Motor neuron (in vitro differentiated cells): ENCODE results near the gene ABCF2. TPM values are rescaled to one million over a fixed set of nuclear protein-coding genes. Genes with fewer than 3 reads are reported as not detected.
A peak's percentile ranks its signal among the peaks of the same experiment; 100 is the strongest.

Experiments used
- ATAC-seq, 8 experiments: fragments of 200-7000 bp; cut with Tn5 transposase; replicated peaks in 6 of 8; 2 replicates each; pipeline ENCODE4 v1.8.0; 2021; ENCODE audit warnings: mild to moderate bottlenecking in 8 of 8, moderate library complexity in 8 of 8
- H3K27ac ChIP-seq, 2 donors: fragments of 250-450 bp; sonication (Bioruptor Pico); 2 replicates each; pipeline ENCODE4 v1.9.0; 2021; ENCODE audit warnings: antibody characterized with exemption in 2 of 2, mild to moderate bottlenecking in 2 of 2, moderate library complexity in 1 of 2
- H3K4me1 ChIP-seq, 2 donors: fragments of 250-450 bp; sonication (Bioruptor Pico); replicated peaks in 1 of 2; 2 replicates each; pipeline ENCODE4 v1.6.1; 2021; ENCODE audit warnings: antibody characterized with exemption in 2 of 2, mild to moderate bottlenecking in 2 of 2, moderate library complexity in 1 of 2
- H3K4me3 ChIP-seq, 5 donors: fragments of 250-450 bp; sonication (Bioruptor Pico); 2 replicates each; pipeline ENCODE4 v1.9.0; 2021; ENCODE audit warnings: antibody characterized with exemption in 5 of 5, mild to moderate bottlenecking in 5 of 5, moderate library complexity in 4 of 5
- WGBS, 10 experiments: fragments of 450-650 bp; shearing (Covaris generic); methylation state at CpG; one replicate each; pipeline ENCODE4 v1.0.0; 2022; 5-methylcytosine and 5-hydroxymethylcytosine counted together
- in situ Hi-C, 9 experiments: fragments of 400-800 bp; cut with MboI; loops; one replicate each; pipeline ENCODE4 v1.15.0; 2021; ENCODE audit warnings: low sequenced_read_pairs in 9 of 9, low pct_unique_long_range_greater_than_20kb in 2 of 9; ENCODE audit not compliant: unreplicated experiment in 9 of 9
- total RNA-seq, 8 experiments: library from RNA; unstranded; fragments of 300-600 nt; gene quantifications; 2 replicates each; pipeline versions ENCODE4 v1.2.3 to v1.2.4, GENCODE V29; 2022

ABCF2 gene
- total RNA-seq, 8 experiments from 2014 or later = 22.1 to 77.3 (median 43.9) TPM

DNA sequence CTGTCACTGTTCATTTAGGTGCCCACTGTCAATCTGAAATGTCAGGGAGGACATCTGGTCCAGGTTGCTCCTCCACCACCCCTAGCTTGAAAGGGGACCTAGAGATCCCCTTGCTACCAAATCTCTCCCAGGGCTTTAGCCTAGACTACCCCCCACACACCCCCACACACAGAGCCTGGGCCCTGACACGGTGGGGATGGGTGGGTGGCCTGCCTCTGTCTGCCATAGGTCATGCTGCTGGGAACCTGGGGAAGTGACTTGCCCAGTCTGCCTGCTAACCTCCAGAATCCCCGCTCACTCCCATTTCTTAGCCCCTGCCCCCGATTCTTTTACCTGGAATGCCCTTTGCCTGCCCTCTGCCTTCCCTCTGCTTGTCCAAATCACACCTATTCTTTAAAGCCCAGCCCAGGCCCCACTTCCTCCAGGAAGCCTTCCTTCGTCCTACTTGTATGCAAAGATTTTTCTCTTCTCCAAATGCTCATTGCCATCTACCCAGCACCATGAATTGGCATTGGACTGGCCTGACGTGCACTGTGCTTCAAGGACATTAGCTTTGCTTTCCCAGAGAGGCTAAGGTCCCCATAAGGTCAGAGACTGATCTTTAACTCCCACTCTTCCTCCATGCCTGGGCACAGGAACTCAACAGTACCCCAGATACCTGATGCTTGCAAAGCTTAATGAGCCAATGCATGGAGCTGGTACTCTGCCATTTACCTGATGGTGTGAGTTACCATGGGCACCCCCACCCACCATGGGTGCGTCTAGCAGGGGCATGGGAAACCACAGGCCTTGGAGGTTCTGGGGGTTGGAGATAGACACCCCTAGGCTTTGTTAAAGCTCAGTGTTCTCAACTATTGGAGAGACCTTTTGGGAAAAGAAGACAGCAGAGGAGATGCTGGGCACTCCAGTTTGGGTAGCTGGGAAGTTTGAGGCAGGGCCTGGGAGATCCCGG lies 23.5 kb upstream of the ABCF2 start:
- Histone ChIP-seq H3K27ac (peak overlapping the region; percentile 90), H3K4me3 (peak overlapping the region in 3 of 5 donors; percentile 43 to 64 (median 62)), H3K4me1 (peaks cover 64 to 66% of the 10 kb centered on the region in 2 donors)
- WGBS, 10 experiments = 53 to 100% (median 84%) methylated on average over 1 to 3 of the region's 7 CpGs; no CpG with 5 or more reads in 1 of the 10 experiments
- in situ Hi-C loops = no loop called here
- no peak for ATAC-seq

DNA sequence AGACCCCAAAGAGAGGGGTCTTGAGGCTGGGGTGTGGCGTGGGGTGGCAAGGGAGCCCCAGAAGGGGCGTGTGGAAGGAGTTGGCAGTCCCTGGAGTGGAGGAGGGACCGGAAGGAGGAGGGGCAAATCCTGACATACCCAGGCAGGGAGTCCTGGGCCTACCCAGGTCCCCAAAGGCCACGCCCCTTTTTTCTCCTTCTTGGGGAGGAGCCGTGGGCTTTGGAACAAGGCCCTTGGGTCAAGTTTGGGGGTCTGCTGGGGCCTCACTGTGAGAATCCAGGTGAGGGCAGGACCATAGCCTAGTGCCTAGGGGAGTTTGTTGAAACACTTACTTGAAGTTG lies 22.7 kb upstream of the ABCF2 start:
- no peak for ATAC-seq
- in situ Hi-C loops = no loop called here
- Histone ChIP-seq H3K4me3 (peak overlapping the region in 2 of 5 donors; percentile 51 to 62), H3K4me1 (peaks cover 71 to 73% of the 10 kb centered on the region in 2 donors), H3K27ac (no peak overlapping the region)
- WGBS, 10 experiments = 0% methylated on average over 2 of the region's 5 CpGs; no CpG with 5 or more reads in 9 of the 10 experiments

GRCh38 chr7:151249034-151249731 lies 22.2 kb upstream of the ABCF2 start:
- H3K4me3 ChIP-seq = peak overlapping the region; percentile 35 to 62 (median 46)
- peak overlapping the region; percentile 15 to 88 for H3K27ac ChIP-seq
- in situ Hi-C loops = no loop called here
- ATAC-seq = peak; percentile 1 to 58 (median 6)
- peaks cover 76% of the 10 kb centered on the region in 2 donors for H3K4me1 ChIP-seq
- 0 to 90% (median 4%) methylated on average over 1 to 21 of the region's 45 CpGs; no CpG with 5 or more reads in 4 of the 10 experiments for WGBS, 10 experiments

GRCh38 chr7:151248346-151249033 lies 21.5 kb upstream of the ABCF2 start, which contains the start of gene SMARCD3:
Gene SMARCD3 (minus strand): TSS chr7:151248694. CDS start chr7:151248562, 132 bp downstream.
- H3K27ac ChIP-seq = peak within 1 kb of the TSS; percentile 18 to 88
- in situ Hi-C loops = no loop called here
- 0% methylated on average over 3 of the region's 71 CpGs; no CpG with 5 or more reads in 9 of the 10 experiments for WGBS, 10 experiments
- peaks cover 81 to 83% of the 10 kb centered on the region in 2 donors for H3K4me1 ChIP-seq
- peak within 1 kb of the TSS; percentile 35 to 62 (median 46) for H3K4me3 ChIP-seq
- ATAC-seq = peak; percentile 13 to 39 (median 30)

GRCh38 chr7:151247611-151248345 lies 20.8 kb upstream of the ABCF2 start:
- H3K4me3 ChIP-seq = peak overlapping the region; percentile 35 to 62 (median 46)
- in situ Hi-C loops = no loop called here
- ATAC-seq = peak in 4 of 8 experiments; percentile 1 to 28 (median 20)
- H3K4me1 ChIP-seq = peaks cover 81 to 83% of the 10 kb centered on the region in 2 donors
- no CpG with 5 or more reads among the region's 29 CpGs for WGBS, 10 experiments
- peak overlapping the region; percentile 18 to 88 for H3K27ac ChIP-seq

DNA sequence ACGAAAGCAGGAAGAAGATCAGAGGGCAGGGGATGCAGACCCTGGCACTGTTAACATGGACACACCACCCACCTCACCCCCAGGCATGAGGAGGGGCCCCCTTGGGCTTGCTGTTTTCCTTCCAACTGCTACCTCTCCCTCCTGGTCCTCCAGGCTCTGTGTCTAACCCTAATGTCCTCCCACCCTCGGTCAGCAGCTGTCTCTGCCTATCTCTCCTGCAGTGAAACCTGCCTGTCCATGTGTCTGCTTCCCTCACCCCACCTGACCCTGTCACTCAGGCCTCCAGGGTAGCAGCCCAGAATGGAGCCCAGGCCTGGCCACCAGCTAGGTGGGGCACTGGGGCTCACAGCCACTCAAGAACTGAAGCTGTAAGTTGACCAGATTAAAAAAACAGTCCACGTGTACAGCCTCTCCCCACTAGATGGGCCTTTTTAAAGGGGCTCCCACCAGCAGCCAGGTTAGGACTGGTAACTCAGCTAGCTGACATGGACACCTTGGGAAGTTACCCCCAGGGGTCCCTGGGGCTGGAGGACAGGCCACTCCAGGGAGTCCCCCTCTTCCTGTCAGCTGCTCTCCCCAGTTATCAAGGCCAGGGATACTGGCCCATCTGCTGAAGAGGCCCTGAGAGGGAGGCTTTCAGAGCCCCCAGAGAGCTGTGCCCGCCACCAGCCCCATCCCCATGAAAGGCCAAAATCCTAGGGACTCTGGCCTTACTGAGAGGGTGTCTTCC lies 20.0 kb upstream of the ABCF2 start:
- in situ Hi-C loops = no loop called here
- peak overlapping the region in 4 of 5 donors; percentile 38 to 62 (median 48) for H3K4me3 ChIP-seq
- ATAC-seq = no peak
- 17% methylated on average over 1 of the region's 4 CpGs; no CpG with 5 or more reads in 9 of the 10 experiments for WGBS, 10 experiments
- peak overlapping the region in 1 of 2 donors; percentile 88 for H3K27ac ChIP-seq
- H3K4me1 ChIP-seq = peaks cover 82 to 84% of the 10 kb centered on the region in 2 donors

DNA sequence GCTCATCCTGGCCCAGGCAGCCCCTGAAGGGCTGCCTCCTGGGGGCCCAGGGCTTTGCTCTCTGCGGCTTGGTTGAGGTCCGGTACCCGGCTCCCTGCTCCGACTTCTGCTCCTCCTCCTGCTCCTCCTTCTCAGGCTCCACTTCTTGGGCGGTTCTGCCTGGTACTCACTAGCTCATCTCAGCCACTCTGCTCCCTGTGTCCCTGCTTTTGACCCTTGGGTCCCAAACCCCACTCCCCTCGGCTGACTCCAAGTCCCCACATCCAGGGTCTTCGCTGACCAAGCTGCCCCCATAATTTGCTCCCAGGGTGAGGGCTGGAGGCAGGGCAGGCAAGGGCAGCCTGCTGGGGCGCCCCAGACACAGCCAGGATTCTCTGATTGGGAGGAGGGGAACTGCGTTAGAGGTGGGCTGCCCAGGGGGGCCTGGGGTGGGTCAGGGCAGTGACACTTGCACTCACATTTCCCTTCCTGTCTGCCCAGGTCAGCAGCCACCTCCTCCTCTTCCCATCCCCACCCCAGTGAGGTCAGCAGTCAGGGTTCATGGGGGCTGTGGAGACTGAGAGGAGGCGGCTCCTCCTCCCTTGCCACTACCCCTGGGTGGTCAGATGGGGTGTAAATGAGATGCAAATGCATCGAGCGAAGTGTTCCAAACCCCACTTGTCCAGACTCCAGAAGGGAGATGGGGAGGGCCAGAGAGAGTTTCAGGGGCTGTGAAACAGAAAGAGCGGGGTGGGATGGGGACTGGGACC lies 19.3 kb upstream of the ABCF2 start:
- H3K4me1 ChIP-seq = peaks cover 80 to 82% of the 10 kb centered on the region in 2 donors
- 0 to 80% (median 34%) methylated on average over 1 to 5 of the region's 13 CpGs; no CpG with 5 or more reads in 5 of the 10 experiments for WGBS, 10 experiments
- in situ Hi-C loops = no loop called here
- H3K4me3 ChIP-seq = no peak overlapping the region
- H3K27ac ChIP-seq = no peak overlapping the region
- no peak for ATAC-seq

DNA sequence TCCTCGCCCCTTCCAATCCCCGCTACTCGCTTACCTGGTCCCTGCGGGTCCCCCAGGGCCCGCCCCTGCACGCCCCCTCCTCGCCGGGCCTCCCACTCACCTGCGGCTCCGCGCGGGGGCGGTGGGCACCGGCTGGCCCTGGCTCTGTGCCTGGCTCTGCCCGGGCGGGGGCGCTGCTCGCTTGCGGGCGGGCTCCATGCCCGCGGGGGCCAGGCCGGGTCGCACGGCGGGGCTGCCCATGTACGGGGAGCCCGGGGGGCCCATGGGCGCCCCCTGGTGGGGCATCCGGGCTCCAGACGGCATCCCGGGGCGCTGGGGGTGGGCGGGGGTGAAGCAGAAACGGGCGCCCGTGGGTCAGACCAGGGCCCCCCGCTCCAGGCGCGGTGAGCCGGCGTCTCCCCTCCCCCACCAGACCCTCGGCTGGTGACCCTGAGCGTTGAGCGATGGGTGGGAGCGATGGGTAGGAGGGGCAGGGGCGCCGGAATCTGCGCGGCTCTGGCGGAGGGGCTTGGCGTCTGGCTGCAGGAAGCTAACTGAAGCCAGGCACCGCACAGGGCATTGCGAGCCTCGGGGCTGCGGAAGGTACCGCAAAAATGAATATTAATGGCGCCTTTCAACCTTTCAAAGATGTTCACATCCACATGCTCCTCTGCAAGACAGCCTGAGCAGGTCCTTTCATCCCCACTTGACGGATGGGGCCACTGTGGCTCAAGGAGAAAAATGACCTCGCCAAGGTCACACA lies 18.5 kb upstream of the ABCF2 start:
- Histone ChIP-seq H3K4me1 (peaks cover 73 to 75% of the 10 kb centered on the region in 2 donors), H3K27ac (no peak overlapping the region), H3K4me3 (peak overlapping the region in 4 of 5 donors; percentile 11 to 24 (median 18))
- 0 to 23% methylated on average over 5 to 12 of the region's 60 CpGs; no CpG with 5 or more reads in 8 of the 10 experiments for WGBS, 10 experiments
- in situ Hi-C loops = no loop called here
- peak in 6 of 8 experiments; percentile 2 to 57 (median 15) for ATAC-seq

GRCh38 chr7:151244841-151245346 lies 17.9 kb upstream of the ABCF2 start:
- no peak for ATAC-seq
- Histone ChIP-seq H3K27ac (no peak overlapping the region), H3K4me1 (peaks cover 70 to 71% of the 10 kb centered on the region in 2 donors), H3K4me3 (peak overlapping the region in 4 of 5 donors; percentile 11 to 24 (median 18))
- in situ Hi-C loops = no loop called here
- WGBS, 10 experiments = 50% methylated on average over 2 of the region's 15 CpGs; no CpG with 5 or more reads in 9 of the 10 experiments

DNA sequence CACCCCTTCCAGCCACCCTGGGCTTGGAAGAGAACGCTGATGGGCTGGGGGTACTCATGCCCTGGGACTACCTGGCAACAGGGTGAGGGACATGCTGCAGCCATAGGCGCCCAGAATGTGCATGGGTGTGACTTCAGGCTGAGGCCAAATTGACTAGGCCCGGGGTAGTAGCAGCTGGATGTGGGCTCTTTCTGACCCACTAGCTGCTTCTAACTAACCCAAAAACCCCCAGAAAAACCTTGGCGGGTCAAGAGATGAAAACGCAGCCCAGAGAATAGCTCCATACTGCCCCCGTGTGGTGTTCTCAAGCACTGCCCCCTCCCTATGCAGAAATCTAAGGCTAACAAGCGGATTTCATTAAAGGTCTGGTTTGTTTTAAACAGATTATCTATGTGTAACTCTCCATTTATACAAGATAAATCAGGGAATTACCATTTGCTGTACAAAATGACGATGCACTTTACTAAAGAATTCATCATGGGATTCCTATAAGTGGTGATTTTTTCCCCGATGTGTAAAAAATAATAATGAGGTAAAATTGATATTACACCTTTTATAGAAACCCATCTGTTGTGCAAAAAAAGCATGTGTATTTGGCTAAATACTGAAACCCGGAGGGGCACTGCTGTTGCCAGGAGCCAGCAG lies 17.3 kb upstream of the ABCF2 start:
- in situ Hi-C loops = no loop called here
- H3K4me3 ChIP-seq = no peak overlapping the region
- H3K27ac ChIP-seq = peak overlapping the region; percentile 8 to 69
- WGBS, 10 experiments = 0 to 38% (median 18%) methylated on average over 1 to 5 of the region's 10 CpGs
- peaks cover 64 to 66% of the 10 kb centered on the region in 2 donors for H3K4me1 ChIP-seq
- ATAC-seq = no peak
